Fibroblast of skin of right quadriceps (primary cell): ENCODE results near the gene TGM3.

Experiments used
- DNase-seq: peaks from one replicate; pipeline ENCODE4 v3.0.0-alpha.2; 2013

Gene TGM3

DNA sequence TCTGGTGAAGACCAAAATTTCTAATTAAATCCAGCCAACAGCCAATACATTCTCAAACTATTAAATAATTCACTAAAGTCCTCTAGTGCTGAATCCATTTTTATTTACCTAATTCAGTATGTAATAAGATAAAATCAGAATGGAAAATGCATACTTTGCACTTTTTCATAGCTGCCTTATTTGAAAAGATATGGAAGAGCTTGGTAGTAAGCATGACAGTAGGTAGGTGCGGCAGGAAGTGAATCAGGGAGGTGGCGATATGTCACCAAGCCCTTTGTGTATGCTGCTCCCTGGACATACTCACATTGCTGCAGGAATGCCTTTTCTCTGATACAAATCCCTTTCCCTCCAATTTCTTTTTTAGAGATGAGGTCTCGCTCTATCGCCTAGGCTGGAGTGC is 10.2 kb upstream of the TGM3 start:
- no peak for DNase-seq

DNA sequence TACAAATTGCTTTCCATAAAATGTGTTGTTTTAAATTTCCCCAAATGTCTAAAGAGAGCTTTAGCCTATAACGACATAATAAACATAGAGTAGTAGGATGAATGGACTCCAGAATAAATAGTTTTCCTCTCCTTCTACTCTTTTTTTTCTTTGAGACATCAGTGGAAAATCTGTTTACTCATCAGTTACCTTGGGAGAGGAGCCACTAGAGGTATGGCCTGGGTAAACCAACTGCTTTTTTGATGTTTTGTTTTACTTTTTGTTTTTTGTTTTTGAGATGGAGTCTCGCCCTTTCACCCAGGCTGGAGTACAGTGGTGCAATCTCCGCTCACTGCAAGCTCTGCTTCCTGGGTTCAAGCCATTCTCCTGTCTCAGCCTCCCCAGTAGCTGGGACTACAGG is 8.3 kb upstream of the TGM3 start:
- DNase-seq, result no peak

DNA sequence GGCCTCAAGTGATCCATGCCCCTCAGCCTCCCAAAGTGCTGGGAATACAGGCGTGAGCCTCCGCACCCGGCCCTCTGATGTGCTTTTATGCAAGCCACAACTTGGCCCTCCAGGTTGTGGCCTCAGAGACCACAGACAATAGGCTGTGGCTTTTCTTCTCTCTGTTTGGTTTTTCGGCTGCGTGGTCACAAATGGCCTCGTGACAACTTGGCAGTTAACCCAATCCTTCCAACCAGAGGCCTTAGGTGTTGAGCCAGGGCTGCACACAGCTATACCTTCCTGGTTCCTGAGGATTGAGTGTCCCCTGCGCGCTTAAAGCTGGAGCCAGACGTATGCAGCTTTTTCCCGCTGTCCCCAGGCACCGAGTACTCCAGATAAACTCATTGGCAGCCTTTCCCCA is 6.3 kb upstream of the TGM3 start:
- no peak for DNase-seq

DNA sequence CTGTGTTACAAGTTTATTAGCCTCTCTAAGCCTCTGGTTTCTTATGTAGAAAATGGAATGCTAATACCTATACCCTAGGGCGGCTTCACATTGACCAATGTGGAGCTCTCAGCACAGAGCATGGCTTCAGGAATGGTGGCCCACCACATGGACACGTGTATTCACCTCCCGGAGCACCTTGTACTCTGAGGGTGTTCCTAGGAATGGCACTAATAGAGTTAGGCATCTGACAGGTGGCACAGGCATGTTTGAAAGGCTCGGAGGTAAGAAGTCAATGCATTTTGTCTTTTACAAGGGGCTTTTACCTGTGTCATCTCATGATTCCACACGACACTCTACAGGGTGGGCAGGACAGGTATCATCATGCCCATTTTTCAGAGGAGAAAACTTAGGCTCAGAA is 5.3 kb upstream of the TGM3 start:
- no peak for DNase-seq

DNA sequence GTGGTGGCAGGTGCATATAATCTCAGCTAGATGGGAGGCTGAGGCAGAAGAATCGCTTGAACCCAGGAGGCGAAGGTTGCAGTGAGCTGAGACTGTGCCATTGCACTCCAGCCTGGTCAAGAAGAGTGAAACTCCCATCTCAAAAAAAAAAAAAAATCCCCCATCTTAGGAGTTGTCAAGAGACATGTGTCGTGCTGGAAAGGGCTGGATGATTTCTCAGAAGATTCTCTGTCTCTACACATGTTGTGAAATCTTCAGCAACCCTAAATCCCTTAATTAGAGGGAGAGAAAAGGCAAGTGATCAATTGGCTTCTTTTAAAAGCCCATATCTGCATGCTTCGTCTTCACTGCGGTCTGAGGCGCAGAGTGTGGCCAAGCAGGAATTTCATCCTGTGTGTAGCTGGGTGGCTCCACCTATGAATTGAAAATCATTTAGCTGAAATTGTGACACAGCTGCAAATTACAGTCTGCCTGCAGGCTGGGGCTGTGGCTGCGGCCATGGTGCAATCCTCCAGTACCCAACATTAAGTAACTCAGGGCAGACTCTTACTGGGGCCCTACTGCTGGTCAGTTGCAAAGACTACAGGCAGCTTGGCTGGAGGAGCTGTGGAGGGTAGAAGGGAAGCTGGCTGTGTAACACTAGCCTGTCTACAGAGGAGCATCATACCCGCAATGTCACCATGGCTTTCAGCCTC is 3.2 kb upstream of the TGM3 start:
- DNase-seq, result no peak

DNA sequence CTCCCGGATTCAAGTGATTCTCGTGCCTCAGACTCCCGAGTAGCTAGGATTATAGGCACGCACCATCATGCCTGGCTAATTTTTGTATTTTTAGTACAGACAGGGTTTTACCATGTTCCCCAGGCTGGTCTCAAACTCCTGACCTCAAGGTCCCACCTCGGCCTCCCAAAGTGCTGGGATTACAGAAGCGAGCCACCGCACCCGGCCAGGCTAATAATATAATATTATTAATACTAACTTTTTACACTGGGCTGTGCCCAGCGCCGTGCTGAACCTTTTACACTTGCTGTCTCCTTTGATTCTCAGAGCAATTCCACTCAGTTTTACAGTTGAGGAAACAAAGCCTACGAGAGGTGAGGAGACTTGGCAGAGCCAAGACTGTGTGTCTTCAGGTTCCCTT is 2.3 kb upstream of the TGM3 start:
- DNase-seq, result no peak

DNA sequence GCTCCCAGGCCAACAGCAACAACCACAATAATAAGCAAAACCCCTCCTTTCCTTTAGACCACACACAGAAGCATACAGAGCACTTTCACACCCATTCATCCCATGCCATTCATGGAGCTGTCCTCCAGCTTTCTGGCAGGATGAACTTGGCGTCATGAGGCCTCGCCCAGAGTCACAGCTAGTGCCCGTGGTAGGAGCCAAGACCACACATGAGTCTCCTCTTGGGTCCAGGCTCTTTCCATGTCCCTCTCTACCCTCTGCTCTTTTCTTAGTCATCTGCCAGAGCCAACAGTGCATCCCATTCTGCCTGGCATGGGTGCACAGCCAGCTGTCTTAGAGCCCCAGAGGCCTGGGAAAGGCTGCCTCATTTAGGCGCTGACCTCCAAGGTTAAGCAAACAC is 1.8 kb upstream of the TGM3 start:
- DNase-seq, result no peak

DNA sequence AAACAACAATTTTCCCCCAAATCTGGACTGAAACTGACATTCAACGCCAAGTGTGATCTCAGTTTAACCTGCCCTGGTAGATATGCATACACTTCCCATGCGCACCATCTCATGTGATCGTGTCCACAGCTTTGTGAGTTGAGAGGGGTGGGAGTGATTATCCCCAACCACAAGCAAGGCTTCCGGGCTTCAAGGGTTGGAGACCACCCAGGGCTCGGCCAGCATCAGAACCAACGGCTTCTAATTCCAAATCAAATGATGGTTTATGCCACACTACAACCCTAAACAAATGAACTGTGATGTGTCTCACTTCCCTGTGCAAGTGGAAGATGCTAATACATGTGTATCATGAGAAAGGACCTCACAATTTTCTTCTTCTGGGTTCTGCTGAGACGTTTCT is 515 bp upstream of the TGM3 start:
- no peak for DNase-seq

DNA sequence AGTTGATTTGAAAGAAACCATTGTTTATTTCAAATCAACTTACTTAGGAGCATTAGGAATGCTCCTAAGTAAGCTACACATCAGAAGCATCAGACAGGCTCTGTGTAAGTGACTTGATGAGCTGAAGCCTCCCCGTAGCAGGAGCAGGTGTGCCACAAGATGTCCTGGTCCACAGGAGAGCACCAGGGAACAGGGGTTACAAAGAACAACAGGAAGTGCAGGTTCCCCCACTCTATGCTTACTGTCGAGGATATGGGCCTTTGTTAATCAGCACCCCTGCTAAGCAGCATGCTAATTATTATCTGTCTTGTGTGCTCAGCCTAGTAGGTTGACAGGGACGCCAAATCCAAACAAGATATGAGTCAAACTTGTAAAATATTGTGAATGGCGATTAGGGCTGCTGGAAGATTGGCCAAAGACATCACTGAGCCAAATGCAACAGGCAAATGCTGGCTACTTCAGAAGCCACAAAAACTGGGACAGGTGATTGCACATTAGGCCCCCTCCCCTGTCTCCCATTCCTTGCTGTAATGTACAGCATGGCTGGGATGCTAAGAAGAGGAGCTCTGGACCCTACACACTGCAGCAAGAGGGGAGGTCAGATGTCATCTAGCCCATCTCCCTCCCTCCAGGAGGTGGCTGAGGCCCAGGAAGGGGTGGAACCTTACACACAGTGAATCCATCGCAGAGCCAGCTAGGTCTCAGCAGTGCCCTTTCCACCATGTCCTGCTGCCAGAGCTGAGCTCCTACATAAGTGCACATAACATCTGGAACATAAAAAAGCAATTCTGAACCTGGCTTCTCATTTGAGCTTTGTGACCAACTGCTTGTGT is 939 bp downstream of the TGM3 start:
- DNase-seq, result no peak

DNA sequence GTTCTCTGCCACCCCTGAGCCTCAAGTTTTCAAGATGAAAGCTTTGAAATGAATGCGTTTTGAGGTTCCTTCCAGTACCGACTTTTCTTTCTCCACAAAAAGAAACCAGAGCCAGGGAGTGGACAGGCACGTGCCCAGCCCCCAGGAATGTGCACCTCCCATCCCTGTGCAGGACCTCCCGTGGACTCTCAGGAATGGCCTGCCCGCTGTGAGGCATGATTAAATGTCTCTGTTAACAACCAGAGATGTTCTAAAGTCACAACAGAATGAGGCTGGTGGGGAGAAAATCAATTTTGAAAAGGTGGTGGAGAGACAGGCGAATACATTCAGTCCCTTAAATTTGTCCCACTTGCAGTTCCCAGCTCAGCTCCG is 1.5 kb downstream of the TGM3 start:
- no peak for DNase-seq

DNA sequence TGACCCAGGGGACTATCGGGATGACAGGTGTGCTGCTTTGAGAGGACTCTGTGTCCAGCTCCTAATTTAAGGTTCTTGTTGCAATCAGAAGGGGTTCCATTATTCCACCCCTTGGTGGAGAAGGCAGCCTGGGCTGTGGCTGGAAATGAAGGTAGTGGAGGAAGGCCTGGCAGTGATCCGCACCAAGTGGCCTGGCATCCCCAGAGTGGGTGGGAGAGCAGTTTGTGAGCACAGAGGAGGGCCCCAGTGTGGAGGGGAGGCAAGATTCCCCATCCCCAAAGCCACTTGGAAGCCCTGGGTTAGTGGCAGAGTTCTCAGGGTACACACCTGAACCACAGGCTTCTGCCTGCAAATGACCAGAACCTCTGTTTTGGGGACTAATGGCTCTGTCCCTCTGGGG is 2.3 kb downstream of the TGM3 start:
- DNase-seq, result no peak

DNA sequence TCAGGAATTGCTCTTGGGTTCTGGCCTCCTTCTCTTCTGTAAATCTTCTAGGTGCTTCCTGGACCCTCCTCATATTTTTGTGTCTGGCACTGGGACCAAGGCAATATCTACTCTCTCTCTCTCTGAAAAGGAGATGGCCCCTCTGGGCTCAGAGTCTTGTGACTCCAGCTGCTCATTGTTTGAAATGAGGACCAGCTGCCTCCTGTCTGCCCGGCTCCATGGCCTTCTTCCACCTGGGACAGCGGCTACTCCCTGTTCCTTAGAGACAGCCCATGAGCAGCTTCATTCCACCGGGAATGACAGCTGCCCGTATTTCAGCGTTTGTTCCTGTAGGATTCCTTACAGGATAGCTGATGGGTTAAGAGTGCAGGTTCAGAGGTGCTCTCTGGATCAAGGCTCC is 2.9 kb downstream of the TGM3 start:
- no peak for DNase-seq

DNA sequence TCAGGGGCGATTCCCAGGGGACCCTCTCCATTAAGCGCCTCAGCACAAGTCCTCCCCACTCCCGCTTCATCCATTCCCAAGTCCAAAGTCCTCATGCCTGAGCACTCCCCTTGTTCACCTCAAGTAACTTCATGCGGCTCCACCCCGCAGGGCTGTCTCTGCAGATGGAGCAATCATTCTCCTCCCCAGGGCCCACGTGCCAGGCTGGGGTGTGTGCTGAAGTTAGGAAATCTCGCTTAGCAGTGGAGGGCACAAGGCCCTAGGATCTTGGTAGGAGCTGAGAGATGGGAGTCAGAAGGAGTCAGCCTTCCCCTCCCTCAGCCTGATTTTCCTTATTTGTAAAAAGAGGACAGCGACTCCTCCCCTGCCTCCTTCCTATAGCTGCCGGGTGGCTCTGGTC is 3.5 kb downstream of the TGM3 start:
- DNase-seq, result no peak

DNA sequence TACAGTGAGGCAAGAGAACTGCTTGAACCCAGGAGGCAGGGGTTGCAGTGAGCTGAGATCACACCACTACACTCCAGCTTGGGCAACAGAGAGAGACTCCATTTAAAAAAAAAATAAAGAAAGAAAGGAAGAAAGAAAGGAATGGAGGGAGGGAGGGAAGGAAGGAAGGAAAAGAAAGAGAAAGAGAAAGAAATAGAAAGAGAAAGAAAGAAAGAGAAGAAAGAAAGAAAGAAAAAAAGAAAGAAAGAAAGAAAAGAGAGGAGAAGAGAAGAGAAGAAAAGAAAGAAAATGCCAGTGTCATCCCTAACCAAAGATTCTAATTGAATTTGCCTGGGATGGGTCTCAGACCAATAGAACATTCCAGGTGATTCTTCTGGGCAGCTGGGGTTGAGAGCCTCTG is 4.2 kb downstream of the TGM3 start:
- DNase-seq, result no peak

DNA sequence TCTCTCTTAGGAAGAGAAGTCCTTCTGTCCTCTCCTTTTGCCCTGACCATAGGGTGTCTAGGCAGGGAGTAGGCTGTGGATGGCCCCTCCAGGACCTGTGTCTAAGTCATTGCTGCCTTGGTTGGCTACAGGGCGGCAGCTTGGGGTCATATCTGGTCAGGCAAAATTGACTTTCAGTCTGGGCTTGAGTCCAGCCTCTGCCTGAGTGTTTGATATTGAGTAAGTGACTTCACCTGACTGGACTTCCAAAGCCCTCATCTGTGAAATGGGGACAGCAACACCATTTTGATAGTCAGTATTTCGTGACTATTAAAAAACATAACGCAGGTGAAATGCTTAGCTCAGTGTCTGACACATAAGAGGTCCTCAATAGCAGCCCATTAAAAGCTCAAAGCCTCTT is 4.6 kb downstream of the TGM3 start:
- DNase-seq, result no peak

DNA sequence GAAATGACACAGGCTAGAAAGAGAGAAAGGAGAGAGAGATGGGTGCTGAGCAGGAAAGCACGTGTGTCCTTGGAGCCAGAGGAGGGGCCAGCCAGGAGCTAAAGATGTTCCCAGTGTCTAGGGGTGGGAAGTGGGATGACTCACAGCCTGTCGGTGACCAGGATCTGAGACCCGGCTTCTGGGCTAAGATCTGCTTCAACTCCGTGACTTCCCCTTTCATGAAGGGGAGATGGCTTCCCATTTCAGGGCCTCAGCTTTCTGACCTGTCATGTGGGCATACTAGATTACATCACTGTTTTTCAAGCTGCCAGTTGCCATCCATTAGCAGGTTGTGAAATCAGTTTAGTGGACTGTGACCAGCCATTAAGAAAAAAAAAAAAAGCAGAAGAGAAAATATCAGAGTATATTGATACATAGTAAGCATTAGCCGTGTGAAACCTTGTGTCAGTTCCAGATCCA is 5.4 kb downstream of the TGM3 start:
- peak; percentile 6 for DNase-seq

DNA sequence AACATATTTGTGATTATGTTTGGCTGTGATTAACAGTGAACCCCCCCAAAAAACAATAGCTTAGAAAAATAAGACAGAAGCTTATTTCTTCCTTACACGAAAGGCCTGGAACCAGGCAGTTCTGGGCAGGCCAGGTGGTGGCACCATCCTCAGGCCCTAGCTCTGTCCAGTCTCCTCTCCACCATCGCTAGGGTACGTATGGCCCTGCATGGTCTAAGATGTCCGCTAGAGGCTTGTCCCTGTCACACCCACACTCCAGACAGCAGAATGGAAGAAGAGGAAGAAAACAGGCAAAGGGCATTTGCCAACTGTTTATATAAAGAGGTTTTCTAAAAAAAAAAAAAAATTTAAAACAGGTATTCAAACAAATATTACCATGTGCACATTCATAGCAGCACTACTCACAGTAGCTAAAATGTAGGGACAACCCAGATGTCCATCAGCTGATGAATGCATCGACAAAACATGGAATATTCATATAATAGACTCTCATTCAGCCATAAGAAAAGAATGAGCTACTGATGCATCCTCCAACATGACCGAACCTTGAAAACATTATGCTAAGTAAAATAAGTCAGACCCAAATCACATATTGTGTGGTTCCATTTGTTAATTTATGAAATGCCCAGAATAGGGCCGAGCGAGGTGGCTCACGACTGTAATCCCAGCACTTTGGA is 6.7 kb downstream of the TGM3 start:
- DNase-seq, result no peak

DNA sequence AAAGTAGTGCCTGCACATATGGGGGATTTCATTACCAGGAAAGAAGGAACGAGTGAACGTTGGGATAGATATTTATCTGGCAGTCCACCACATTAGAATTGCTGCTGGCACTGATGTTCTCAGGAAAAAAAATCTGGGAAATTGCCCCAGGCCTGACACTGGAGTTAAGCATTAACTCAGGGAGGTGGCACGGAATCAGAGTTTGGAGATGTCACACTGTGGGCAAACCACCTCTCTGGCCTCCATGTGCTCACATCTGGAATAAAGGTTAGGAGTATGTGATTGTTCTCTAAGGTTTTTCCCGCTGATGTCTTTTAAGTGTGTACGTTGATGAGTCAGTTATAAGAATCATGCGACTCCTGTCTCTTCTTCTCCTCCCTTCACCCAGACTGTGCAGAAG is 7.9 kb downstream of the TGM3 start:
- DNase-seq, result no peak

DNA sequence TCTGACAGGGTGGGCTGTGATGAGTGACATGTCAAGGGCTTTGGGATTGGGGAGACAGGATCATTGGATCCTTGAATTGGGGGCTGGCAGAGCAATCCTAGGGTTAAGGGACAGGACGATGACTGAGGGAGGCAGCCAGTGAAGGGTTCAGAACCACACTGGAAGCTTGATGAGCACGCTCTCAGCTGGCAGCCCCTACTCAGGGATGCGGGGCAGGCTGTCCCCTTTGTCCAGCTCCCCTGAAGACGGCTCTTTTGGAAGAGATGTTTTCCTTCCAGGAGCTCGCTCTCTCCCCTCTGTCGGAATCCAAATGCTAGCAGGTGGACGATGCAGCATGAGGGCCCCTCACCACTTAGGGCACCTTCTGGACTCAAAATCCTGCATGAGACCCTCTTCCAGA is 8.4 kb downstream of the TGM3 start:
- DNase-seq, result no peak

DNA sequence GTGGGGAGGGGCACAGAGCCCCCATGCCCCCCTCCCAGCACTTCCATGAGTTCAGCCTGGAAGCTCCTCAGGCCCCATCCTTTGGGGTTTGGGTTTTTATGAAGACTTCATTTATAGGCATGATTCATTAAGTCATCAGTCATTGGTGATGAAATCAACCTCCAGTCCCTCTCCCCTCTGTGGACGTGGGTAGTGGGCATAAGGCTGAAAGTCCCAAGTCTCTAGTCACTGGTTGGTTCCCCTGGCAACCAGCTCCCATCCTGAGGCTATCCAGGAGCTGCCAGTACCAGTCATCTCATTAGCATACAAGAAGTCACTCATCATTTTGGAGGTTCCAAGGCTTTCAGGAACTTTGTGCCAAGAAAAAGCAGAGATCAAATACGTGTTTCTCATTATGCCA is 9.2 kb downstream of the TGM3 start:
- no peak for DNase-seq

DNA sequence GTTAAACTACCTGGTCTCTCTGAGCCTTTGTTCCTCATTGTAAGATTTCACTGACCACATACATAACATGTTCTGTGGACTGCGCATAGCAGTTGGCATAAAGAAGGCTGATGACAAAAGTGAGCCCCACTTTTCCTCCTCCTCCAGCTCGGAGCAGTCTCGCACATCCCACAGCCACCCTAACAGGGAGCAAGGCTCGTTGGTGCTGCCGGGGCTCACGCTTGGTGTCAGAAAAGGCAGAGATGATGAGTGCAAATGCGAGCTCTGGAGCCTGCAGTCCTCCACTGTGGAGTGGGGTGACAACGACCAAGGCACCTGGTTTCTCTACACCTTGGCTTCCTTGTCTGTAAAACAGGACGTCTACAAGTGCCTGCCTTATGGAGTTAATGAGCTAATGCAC is 9.7 kb downstream of the TGM3 start:
- no peak for DNase-seq

DNA sequence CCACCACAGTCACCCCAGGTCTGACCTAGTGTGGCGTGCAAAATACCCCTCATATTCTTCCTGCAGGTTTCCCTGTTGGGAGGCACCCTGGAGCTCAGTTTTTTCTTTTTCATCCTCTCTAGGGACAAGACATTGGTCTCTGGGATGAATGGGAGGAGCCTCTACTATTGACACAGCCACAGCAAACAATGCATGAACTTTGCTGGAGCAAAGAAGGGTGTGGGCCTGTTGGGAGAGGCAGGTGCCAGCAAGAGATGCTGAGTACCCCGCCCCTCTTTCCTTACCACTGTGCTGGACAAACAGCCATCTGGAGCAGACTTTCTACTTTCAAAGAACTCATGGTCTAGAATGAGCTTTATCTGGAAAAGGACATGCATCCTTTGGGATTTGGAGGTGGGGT is 10.1 kb downstream of the TGM3 start:
- DNase-seq, result no peak

DNA sequence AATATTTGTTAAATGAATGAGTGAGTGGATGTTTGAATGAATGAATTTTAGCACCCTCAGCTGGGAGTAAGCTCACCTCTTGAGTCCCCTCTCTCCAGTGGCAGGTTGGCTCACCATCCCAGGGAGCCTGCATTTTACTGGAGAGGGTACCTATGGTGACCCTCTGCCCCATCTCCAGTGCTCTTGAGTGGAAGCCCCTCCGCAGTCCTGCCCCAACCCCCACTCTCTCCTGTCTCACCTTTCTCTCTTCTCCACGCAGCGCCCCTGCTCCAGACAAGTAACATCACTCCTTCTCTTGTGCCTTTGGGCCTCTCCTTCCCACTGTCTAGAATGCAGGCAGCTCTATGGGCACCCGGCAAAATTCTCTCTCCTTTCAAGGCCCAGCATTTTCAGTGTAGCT is 11.3 kb downstream of the TGM3 start:
- DNase-seq, result no peak

DNA sequence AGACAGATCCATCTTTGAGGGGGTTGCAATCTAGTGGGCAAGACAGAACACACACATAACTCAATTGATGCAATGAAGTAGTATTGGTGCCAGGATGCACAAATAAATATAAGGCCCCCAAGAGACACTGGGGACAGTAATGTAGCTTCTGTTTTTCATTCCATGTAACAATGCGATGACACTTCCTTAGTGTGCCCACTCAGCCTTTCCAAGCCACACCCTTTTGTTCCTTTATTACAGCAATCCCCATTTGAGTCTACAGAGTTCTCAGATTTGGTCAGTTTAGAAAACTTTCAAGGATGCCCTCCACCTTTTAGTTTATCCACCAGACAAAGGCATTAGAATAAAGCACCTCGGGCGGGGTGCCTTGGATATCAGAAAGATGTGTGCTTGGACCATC is 15.5 kb downstream of the TGM3 start:
- no peak for DNase-seq
